Osteoblast (primary cell): ENCODE measurements around the gene DNAH7. TPM values are rescaled to one million over a fixed set of nuclear protein-coding genes. Genes with fewer than 3 reads are reported as not detected.

Source experiments
- DNase-seq: peaks from one replicate; pipeline ENCODE4 v3.0.0; 2011; ENCODE audit warnings: low spot score, mixed read lengths; ENCODE audit not compliant: insufficient read length; ENCODE audit errors: missing footprints
- H2AFZ ChIP-seq: 2 replicates; pipeline ENCODE4 v1.6.0; 2011; ENCODE audit warnings: mild to moderate bottlenecking, low read length
- H3K27ac ChIP-seq: 2 replicates; pipeline ENCODE4 v1.5.1; 2011; ENCODE audit warnings: mild to moderate bottlenecking, low read depth, low read length, moderate library complexity
- H3K27me3 ChIP-seq: 2 replicates; pipeline ENCODE4 v1.6.0; 2012; ENCODE audit warnings: mild to moderate bottlenecking, control low read depth, inconsistent platforms, low read length, moderate library complexity; ENCODE audit not compliant: insufficient read depth
- H3K36me3 ChIP-seq: 2 replicates; pipeline ENCODE4 v1.5.1; 2011; ENCODE audit warnings: mild to moderate bottlenecking, low read length, control low read depth, moderate library complexity; ENCODE audit not compliant: insufficient read depth
- H3K4me1 ChIP-seq: 2 replicates; pipeline ENCODE4 v1.5.1; 2011; ENCODE audit warnings: mild to moderate bottlenecking, low read length, control low read depth, moderate library complexity; ENCODE audit not compliant: insufficient read depth
- H3K4me2 ChIP-seq: 2 replicates; pipeline ENCODE4 v1.6.0; 2011; ENCODE audit warnings: mild to moderate bottlenecking, low read length; ENCODE audit not compliant: insufficient read depth
- H3K4me3 ChIP-seq: fragments of 200-600 bp; sonication (generic); 3 replicates; pipeline ENCODE4 v1.5.1; 2012; ENCODE audit warnings: mild to moderate bottlenecking, low read length, inconsistent platforms; ENCODE audit not compliant: insufficient read depth
- H3K79me2 ChIP-seq: 2 replicates; pipeline ENCODE4 v1.6.0; 2012; ENCODE audit warnings: mild to moderate bottlenecking, low read length, control low read depth, inconsistent platforms; ENCODE audit not compliant: insufficient read depth
- H3K9me3 ChIP-seq: 2 replicates; pipeline ENCODE4 v1.5.1; 2011; ENCODE audit warnings: low read depth, low read length, control low read depth
- H4K20me1 ChIP-seq: 2 replicates; pipeline ENCODE4 v1.6.0; 2012; ENCODE audit warnings: mild to moderate bottlenecking, low read length, control low read depth; ENCODE audit not compliant: insufficient read depth
- CTCF ChIP-seq: IDR thresholded peaks from 2 replicates; pipeline ENCODE4 v1.5.1; 2011; ENCODE audit warnings: mild to moderate bottlenecking, low read depth, low read length, moderate library complexity; ENCODE audit errors: extremely low read depth
- total RNA-seq: library from RNA; depleted of rRNA; stranded (reverse); fragments of >200 nt; gene quantifications from 2 replicates; pipeline ENCODE4 v1.2.3, GENCODE V29; 2012

The DNAH7 gene
- total RNA-seq, 1 donor, result 2.5 TPM

GRCh38 chr2:195863564-195863963, 205.1 kb downstream of the DNAH7 start:
- Histone ChIP-seq H3K4me1 (no peaks in the 10 kb centered on the region), H4K20me1 (no peaks in the 10 kb centered on the region), H3K4me3 (no peak overlapping the region), H3K79me2 (no peaks in the 10 kb centered on the region), H3K9me3 (no peaks in the 10 kb centered on the region), H3K27me3 (no peaks in the 10 kb centered on the region), H2AFZ (peak overlapping the region; percentile 21), H3K27ac (no peak overlapping the region), H3K36me3 (no peaks in the 10 kb centered on the region), H3K4me2 (no peak overlapping the region)
- TF ChIP-seq CTCF, result no peak
- no peak for DNase-seq

DNA sequence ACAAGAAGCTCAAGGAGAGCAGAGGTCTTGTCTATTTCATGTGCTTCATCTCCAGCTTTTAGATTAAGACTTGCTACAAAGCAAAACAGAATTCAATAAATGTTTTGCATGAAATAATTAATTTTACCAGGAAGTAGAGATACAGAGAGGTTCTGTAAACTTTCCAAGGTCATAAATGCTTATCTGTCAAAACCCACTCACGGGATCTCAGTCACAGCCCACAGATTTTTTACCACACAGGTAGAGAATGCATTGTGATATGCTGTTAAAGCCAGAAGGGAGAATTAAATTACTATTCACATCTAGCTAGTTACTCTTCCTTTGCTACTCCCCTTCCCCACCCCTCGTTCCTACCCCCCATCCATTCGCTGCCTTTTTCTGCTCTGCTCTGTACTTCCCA, 205.5 kb downstream of the DNAH7 start:
- TF ChIP-seq CTCF, result no peak
- Histone ChIP-seq H3K27ac (no peak overlapping the region), H4K20me1 (no peaks in the 10 kb centered on the region), H3K27me3 (no peaks in the 10 kb centered on the region), H3K9me3 (no peaks in the 10 kb centered on the region), H3K79me2 (no peaks in the 10 kb centered on the region), H3K4me1 (no peaks in the 10 kb centered on the region), H3K36me3 (no peaks in the 10 kb centered on the region), H3K4me3 (no peak overlapping the region), H2AFZ (no peak overlapping the region), H3K4me2 (no peak overlapping the region)
- no peak for DNase-seq

DNA sequence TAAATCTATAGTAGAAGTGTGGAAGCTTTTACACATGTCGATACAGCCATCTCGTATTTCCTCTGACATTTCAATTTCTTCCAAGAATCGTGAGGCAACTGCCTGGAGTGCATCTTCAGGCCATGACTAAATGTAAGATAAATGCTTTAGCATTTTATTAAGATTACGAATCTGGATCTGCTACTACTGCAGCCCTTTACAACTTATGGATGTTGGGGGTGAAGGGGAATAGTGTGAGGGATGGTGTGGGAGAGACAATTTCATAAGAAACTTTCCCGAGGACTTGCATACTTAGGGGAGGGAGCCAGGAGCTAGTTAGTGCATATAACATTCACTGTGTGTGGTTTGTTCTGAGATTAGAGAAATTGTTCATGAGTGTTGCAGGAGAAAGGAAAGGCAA, 206.8 kb downstream of the DNAH7 start:
- Histone ChIP-seq H3K27ac (no peak overlapping the region), H3K4me3 (no peak overlapping the region), H3K79me2 (no peaks in the 10 kb centered on the region), H3K4me1 (no peaks in the 10 kb centered on the region), H4K20me1 (no peaks in the 10 kb centered on the region), H3K36me3 (no peaks in the 10 kb centered on the region), H2AFZ (no peak overlapping the region), H3K4me2 (no peak overlapping the region), H3K9me3 (no peaks in the 10 kb centered on the region), H3K27me3 (no peaks in the 10 kb centered on the region)
- DNase-seq, result no peak
- no peak for TF ChIP-seq CTCF

GRCh38 chr2:195859513-195859912, 209.1 kb downstream of the DNAH7 start:
- H3K36me3 ChIP-seq, result no peaks in the 10 kb centered on the region
- H3K4me1 ChIP-seq, result no peaks in the 10 kb centered on the region
- H3K9me3 ChIP-seq, result no peaks in the 10 kb centered on the region
- H4K20me1 ChIP-seq, result no peaks in the 10 kb centered on the region
- no peak for TF ChIP-seq CTCF
- no peak overlapping the region for H3K4me2 ChIP-seq
- H2AFZ ChIP-seq, result no peak overlapping the region
- DNase-seq, result no peak
- H3K4me3 ChIP-seq, result no peak overlapping the region
- no peak overlapping the region for H3K27ac ChIP-seq
- H3K27me3 ChIP-seq, result no peaks in the 10 kb centered on the region
- no peaks in the 10 kb centered on the region for H3K79me2 ChIP-seq
